ENCODE results near the gene TMC2.

The TMC2 gene

GRCh38 chr20:2564406-2564805 is 28.0 kb downstream of the TMC2 start:
- no peak for DNase-seq
- H3K36me3 ChIP-seq: no peaks in the 10 kb centered on the region
- TF ChIP-seq CTCF (IDR thresholded peaks at IDR 0.05; ENCODE audit: low read depth, low read length): no peak
- H3K4me3 ChIP-seq (ENCODE audit: low read depth, low read length): no peak overlapping the region
- no peaks in the 10 kb centered on the region for H3K9me3 ChIP-seq
- H3K27me3 ChIP-seq: no peaks in the 10 kb centered on the region
- H3K4me1 ChIP-seq: no peaks in the 10 kb centered on the region

DNA sequence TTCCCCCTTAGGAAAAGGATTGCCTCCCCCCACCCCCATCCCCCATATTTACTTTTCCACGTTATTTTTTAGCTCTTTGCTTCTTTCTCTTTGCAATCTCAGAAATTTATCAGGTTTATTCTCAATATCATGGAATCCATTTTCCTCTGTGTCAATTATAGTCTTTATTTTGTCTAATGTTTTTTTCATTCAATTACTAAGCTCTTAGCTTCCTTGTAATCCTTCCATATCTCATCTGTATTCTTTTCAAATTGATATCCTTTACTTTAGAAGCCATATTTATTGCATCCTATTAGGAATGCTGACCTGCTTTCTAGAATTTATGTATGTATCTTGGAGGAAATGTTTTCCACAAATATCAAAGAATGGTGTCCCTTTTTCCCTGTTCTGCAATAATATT is 39.3 kb downstream of the TMC2 start:
- H3K36me3 ChIP-seq: no peaks in the 10 kb centered on the region
- H3K27me3 ChIP-seq: no peaks in the 10 kb centered on the region
- no peak for TF ChIP-seq CTCF (IDR thresholded peaks at IDR 0.05; ENCODE audit: low read depth, low read length)
- no peak overlapping the region for H3K4me3 ChIP-seq (ENCODE audit: low read depth, low read length)
- DNase-seq: no peak
- H3K4me1 ChIP-seq: peaks cover 3% of the 10 kb centered on the region; the same call in 1 of the 2 replicates
- no peaks in the 10 kb centered on the region for H3K9me3 ChIP-seq

- peaks cover 3% of the 10 kb centered on the region; the same call in 1 of the 2 replicates for H3K4me1 ChIP-seq
Measured at GRCh38 chr20:2576317-2576727, 39.9 kb downstream of the TMC2 start.

DNA sequence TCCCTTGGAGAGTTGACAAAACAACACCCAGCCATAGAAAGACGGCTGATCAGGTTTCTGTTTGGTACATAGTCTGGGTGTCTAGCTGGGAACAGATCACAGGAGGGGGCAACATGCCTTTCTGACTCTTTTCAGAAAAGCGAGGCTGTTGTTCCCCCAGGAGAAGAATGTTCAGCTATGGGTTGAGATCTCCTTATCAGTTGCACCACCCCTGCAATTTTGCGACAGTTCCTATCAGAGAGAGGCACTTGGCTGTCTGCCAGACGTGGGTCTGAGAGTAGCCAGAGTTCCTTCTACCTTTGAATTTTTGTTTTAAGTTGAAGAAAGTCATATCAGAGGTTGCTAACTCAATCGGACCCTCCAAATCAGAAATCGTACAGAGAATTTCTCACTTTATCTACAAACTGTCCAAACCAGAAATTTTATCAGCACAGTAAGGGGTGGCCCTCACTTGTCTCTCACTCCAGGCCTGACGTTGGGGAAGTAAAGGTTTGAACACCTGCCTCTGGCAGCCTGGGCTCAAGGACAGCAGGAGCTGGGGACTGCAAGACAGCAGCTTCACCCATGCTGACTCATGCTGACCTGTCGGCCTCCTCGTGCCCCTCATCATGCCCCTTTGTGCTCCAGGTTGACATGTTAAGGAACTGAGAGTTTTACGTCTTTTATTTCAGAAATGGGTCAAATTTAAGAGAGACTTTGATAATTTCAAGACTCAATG is 42.3 kb downstream of the TMC2 start:
- peaks cover 3% of the 10 kb centered on the region; the same call in 1 of the 2 replicates for H3K4me1 ChIP-seq
- H3K36me3 ChIP-seq: no peaks in the 10 kb centered on the region
- DNase-seq: peak; percentile 32
- H3K9me3 ChIP-seq: no peaks in the 10 kb centered on the region
- no peaks in the 10 kb centered on the region for H3K27me3 ChIP-seq
- TF ChIP-seq CTCF (IDR thresholded peaks at IDR 0.05; ENCODE audit: low read depth, low read length): no peak
- no peak overlapping the region for H3K4me3 ChIP-seq (ENCODE audit: low read depth, low read length)

More at GRCh38 chr20:2576317-2576727, 39.9 kb downstream of the TMC2 start:
- Histone ChIP-seq H3K4me3 (ENCODE audit: low read depth, low read length) (no peak overlapping the region), H3K27me3 (no peaks in the 10 kb centered on the region), H3K9me3 (no peaks in the 10 kb centered on the region), H3K36me3 (no peaks in the 10 kb centered on the region)
- TF ChIP-seq CTCF (IDR thresholded peaks at IDR 0.05; ENCODE audit: low read depth, low read length): no peak
- peak; percentile 89 for DNase-seq

GRCh38 chr20:2585811-2586210 is 49.4 kb downstream of the TMC2 start:
- Histone ChIP-seq H3K4me1 (no peaks in the 10 kb centered on the region), H3K36me3 (no peaks in the 10 kb centered on the region), H3K27me3 (no peaks in the 10 kb centered on the region), H3K9me3 (no peaks in the 10 kb centered on the region), H3K4me3 (ENCODE audit: low read depth, low read length) (no peak overlapping the region)
- TF ChIP-seq CTCF (IDR thresholded peaks at IDR 0.05; ENCODE audit: low read depth, low read length): no peak
- no peak for DNase-seq

DNA sequence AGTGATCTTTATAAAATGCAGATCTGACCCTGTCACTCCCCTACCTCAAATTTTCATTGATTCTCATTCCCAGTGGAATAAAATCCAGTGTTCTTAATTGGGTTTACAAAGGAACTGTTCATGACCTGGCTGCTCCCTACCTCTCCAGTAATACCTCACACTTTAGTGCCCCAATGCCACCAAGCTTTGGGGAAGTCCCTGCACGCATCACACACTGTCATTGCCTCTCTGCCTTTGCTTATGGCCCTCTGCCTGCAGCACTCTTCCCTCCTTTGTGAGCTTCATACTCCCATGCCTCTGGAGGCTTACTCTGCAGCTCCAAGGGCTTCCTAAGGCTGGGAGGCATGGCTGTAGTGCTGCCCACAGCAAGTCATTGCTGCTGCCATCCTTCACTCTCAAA is 57.4 kb downstream of the TMC2 start:
- Histone ChIP-seq H3K4me3 (ENCODE audit: low read depth, low read length) (no peak overlapping the region), H3K27me3 (no peaks in the 10 kb centered on the region), H3K36me3 (no peaks in the 10 kb centered on the region), H3K9me3 (no peaks in the 10 kb centered on the region), H3K4me1 (no peaks in the 10 kb centered on the region)
- no peak for TF ChIP-seq CTCF (IDR thresholded peaks at IDR 0.05; ENCODE audit: low read depth, low read length)
- DNase-seq: no peak

Data from BE2C (cell line).